Rectal smooth muscle tissue (tissue), 1 donor: ENCODE data around the gene RETREG1.
"Not testable (repeated sequence)": the region's sequence is repeated elsewhere in the genome, so short reads cannot be mapped to it uniquely, and the experiment has no call there.

Source experiments
- H3K27ac ChIP-seq: one replicate; pipeline ENCODE4 v1.7.0; 2013; ENCODE audit warnings: low read depth, low read length, inconsistent platforms
- H3K27me3 ChIP-seq: one replicate; pipeline ENCODE4 v1.7.0; 2013; ENCODE audit warnings: low read length; ENCODE audit not compliant: control insufficient read depth, insufficient read depth
- H3K36me3 ChIP-seq: one replicate; pipeline ENCODE4 v1.7.0; 2013; ENCODE audit warnings: low read length; ENCODE audit not compliant: control insufficient read depth, insufficient read depth
- H3K4me1 ChIP-seq: one replicate; pipeline ENCODE4 v1.7.0; 2013; ENCODE audit warnings: low read length; ENCODE audit not compliant: control insufficient read depth, insufficient read depth
- H3K4me3 ChIP-seq: one replicate; pipeline ENCODE4 v1.7.0; 2013; ENCODE audit warnings: low read length
- H3K9ac ChIP-seq: one replicate; pipeline ENCODE4 v1.7.0; 2013; ENCODE audit warnings: low read length

Gene RETREG1

DNA sequence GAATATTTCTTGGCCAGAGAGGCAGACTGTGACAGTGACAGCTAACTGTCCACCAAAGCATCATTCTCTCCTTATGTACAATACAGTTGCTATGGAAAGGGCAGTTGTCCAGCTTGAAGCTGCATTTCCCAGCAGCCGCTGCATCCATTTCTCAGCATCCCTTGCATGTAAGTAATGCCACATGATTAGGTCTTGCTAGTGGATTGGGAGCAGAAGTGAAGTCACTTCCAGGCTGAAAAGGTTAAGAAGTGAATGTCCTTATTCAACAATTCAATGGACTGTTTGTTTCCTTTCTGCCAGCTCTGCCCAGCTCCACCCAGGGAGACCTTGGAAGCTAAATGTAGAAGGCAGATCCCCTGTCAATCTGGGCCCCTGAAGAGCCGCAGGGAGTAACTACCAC is 26.1 kb upstream of the RETREG1 start:
- Histone ChIP-seq H3K27ac (no peak overlapping the region), H3K9ac (no peak overlapping the region), H3K27me3 (no peaks in the 10 kb centered on the region), H3K4me1 (no peaks in the 10 kb centered on the region), H3K4me3 (no peak overlapping the region), H3K36me3 (no peaks in the 10 kb centered on the region)

DNA sequence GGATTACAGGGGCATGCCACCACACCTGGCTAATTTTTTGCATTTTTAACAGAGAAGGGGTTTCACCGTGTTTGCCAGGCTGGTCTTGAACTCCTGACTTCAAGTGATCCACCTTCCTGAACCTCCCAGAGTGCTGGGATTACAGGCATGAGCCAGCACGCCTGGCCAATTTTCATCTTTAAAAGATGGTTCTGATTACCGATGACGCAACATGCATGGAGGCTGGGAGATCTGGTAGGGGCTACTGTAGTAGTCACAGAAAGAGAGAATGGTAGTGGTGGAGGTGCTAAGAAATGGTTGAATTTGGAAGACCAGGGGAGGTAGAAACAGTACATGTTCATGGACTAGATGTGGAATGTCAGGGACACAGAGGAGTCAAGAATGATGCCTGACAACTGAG is 22.4 kb upstream of the RETREG1 start:
- Histone ChIP-seq H3K27me3 (no peaks in the 10 kb centered on the region), H3K36me3 (no peaks in the 10 kb centered on the region), H3K9ac (no peak overlapping the region), H3K27ac (no peak overlapping the region), H3K4me1 (no peaks in the 10 kb centered on the region), H3K4me3 (no peak overlapping the region)

- H3K4me3 ChIP-seq, result no peak overlapping the region
- no peaks in the 10 kb centered on the region for H3K4me1 ChIP-seq
- H3K27me3 ChIP-seq, result no peaks in the 10 kb centered on the region
- no peaks in the 10 kb centered on the region for H3K36me3 ChIP-seq
- no peak overlapping the region for H3K9ac ChIP-seq
- H3K27ac ChIP-seq, result no peak overlapping the region
These were observed 11.6 kb upstream of the RETREG1 start for GRCh38 chr5:16628376-16628775.

- no peak overlapping the region for H3K9ac ChIP-seq
- no peaks in the 10 kb centered on the region for H3K36me3 ChIP-seq
- H3K27me3 ChIP-seq, result no peaks in the 10 kb centered on the region
- H3K4me1 ChIP-seq, result no peaks in the 10 kb centered on the region
- H3K27ac ChIP-seq, result no peak overlapping the region
- H3K4me3 ChIP-seq, result no peak overlapping the region
These were observed 10.0 kb upstream of the RETREG1 start for GRCh38 chr5:16626696-16627264.

DNA sequence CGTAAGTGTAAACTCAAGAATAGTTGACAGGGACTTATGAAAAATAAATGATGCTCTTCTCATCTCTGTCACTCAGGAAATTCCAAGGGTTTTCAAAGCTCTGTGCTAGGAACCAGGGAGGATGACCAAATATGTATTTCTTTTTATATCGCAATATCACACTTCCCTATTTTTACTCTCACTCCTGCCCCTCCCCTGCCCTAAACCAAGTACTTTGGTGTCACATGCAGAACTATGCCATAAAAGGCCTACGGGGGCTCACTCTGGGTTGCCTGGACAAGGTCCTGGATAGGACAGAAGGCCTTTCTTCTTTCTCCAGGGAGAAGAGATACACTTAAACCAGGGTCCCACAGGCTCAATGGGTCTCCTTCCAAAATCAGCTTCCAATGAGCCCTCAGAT is 8.3 kb upstream of the RETREG1 start:
- Histone ChIP-seq H3K27me3 (no peaks in the 10 kb centered on the region), H3K27ac (no peak overlapping the region), H3K4me1 (no peaks in the 10 kb centered on the region), H3K36me3 (no peaks in the 10 kb centered on the region), H3K4me3 (no peak overlapping the region), H3K9ac (no peak overlapping the region)

DNA sequence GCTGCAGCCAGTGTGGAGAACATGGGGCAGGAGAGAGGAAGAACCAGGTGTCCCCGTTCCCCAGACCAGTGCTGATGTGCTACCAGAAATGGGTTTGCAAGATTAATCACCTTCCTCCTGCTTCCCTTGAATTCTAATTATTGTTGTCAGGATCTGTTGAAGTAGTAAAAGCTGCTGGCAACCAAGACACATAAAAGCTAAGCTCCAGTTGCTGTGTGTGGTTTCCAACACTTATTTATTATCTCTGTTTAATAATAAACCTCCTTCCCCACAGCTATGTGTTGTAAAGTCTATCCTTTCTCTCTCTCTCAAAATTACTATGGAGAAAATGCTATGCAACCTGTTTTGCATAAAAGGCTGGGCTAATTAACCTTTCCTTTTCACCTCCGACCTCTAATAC is 2.3 kb upstream of the RETREG1 start:
- no peak overlapping the region for H3K9ac ChIP-seq
- H3K27ac ChIP-seq, result no peak overlapping the region
- no peaks in the 10 kb centered on the region for H3K27me3 ChIP-seq
- H3K4me1 ChIP-seq, result peaks cover 4% of the 10 kb centered on the region
- no peak overlapping the region for H3K4me3 ChIP-seq
- H3K36me3 ChIP-seq, result no peaks in the 10 kb centered on the region

- Histone ChIP-seq H3K27me3 (no peaks in the 10 kb centered on the region), H3K9ac (no peak overlapping the region), H3K4me3 (no peak overlapping the region), H3K36me3 (no peaks in the 10 kb centered on the region), H3K4me1 (peaks cover 4% of the 10 kb centered on the region), H3K27ac (no peak overlapping the region)
These were observed 1.5 kb upstream of the RETREG1 start for GRCh38 chr5:16618138-16618897.

- H3K9ac ChIP-seq, result peak overlapping the region; percentile 26
- H3K27ac ChIP-seq, result peak overlapping the region; percentile 23
- peak overlapping the region; percentile 82 for H3K4me3 ChIP-seq
- no peaks in the 10 kb centered on the region for H3K27me3 ChIP-seq
- no peaks in the 10 kb centered on the region for H3K36me3 ChIP-seq
- peaks cover 4% of the 10 kb centered on the region for H3K4me1 ChIP-seq
These were observed 624 bp upstream of the RETREG1 start for GRCh38 chr5:16617274-16617968.

GRCh38 chr5:16615741-16616535 is 859 bp downstream of the RETREG1 start:
- peaks cover 4% of the 10 kb centered on the region for H3K4me1 ChIP-seq
- peak overlapping the region; percentile 32 for H3K9ac ChIP-seq
- no peaks in the 10 kb centered on the region for H3K27me3 ChIP-seq
- no peak overlapping the region for H3K27ac ChIP-seq
- no peaks in the 10 kb centered on the region for H3K36me3 ChIP-seq
- H3K4me3 ChIP-seq, result peak overlapping the region; percentile 82

DNA sequence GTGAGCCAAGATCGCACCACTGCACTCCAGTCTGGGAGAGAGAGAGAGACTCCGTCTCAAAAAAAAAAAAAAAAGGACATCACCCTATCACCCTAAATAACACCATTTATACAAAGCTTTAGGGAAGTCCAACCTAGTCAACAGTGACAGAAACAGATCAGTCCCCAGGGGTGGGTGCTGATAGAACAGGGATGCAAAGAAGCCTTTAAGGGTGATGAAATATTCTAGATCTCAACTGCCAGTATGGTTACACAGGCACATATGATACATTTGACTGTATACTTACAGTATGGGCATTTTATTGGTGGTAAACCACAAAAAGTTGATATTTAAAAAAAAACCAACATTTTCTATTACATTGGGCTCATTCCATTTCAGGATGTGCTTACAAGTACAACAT is 4.8 kb downstream of the RETREG1 start:
- H3K4me3 ChIP-seq, result no peak overlapping the region
- no peaks in the 10 kb centered on the region for H3K27me3 ChIP-seq
- no peak overlapping the region for H3K9ac ChIP-seq
- H3K4me1 ChIP-seq, result peaks cover 4% of the 10 kb centered on the region
- H3K27ac ChIP-seq, result no peak overlapping the region
- no peaks in the 10 kb centered on the region for H3K36me3 ChIP-seq

- not testable (repeated sequence) for H3K4me1 ChIP-seq, H3K27ac ChIP-seq, H3K27me3 ChIP-seq, H3K36me3 ChIP-seq, H3K9ac ChIP-seq, H3K4me3 ChIP-seq
These were observed 5.9 kb downstream of the RETREG1 start for GRCh38 chr5:16610896-16611295.

GRCh38 chr5:16609412-16609811 is 7.4 kb downstream of the RETREG1 start:
- H3K9ac ChIP-seq, result no peak overlapping the region
- H3K27ac ChIP-seq, result no peak overlapping the region
- no peaks in the 10 kb centered on the region for H3K27me3 ChIP-seq
- no peaks in the 10 kb centered on the region for H3K36me3 ChIP-seq
- H3K4me3 ChIP-seq, result no peak overlapping the region
- H3K4me1 ChIP-seq, result no peaks in the 10 kb centered on the region
